GM21528 (cell line): Measurements from ENCODE around the gene ZNF547.
A peak's percentile ranks its signal among the peaks of the same experiment; 100 is the strongest.
"Not testable (repeated sequence)": the region's sequence is repeated elsewhere in the genome, so short reads cannot be mapped to it uniquely, and the experiment has no call there.

Source experiments
- ATAC-seq: cut with Tn5 transposase; IDR thresholded peaks from one replicate; pipeline ENCODE4 v1.9.1; 2021; ENCODE audit warnings: mild to moderate bottlenecking, moderate library complexity; ENCODE audit not compliant: unreplicated experiment, low FRiP score

The ZNF547 gene

GRCh38 chr19:57366776-57367175 is 3.4 kb downstream of the ZNF547 start:
- no peak for ATAC-seq

GRCh38 chr19:57374179-57374578 is 10.8 kb downstream of the ZNF547 start:
- ATAC-seq = no peak

- not testable (repeated sequence) for ATAC-seq
Observed at GRCh38 chr19:57374647-57375046, 11.3 kb downstream of the ZNF547 start.

- ATAC-seq = no peak
Observed at GRCh38 chr19:57376151-57376550, 12.8 kb downstream of the ZNF547 start.

- ATAC-seq = no peak
Observed at GRCh38 chr19:57377498-57378146, 14.3 kb downstream of the ZNF547 start.

- no peak for ATAC-seq
Observed at GRCh38 chr19:57380923-57381322, 17.6 kb downstream of the ZNF547 start.

- no peak for ATAC-seq
Observed at GRCh38 chr19:57382806-57383488, 19.6 kb downstream of the ZNF547 start.

- peak; percentile 21 for ATAC-seq
Observed at GRCh38 chr19:57389194-57389729, 25.9 kb downstream of the ZNF547 start.

GRCh38 chr19:57389730-57390598 is 26.6 kb downstream of the ZNF547 start, which contains the start of gene ZNF548:
TSS of gene ZNF548 (plus strand) at chr19:57389854. CDS start at chr19:57390100, 246 bp downstream.
- ATAC-seq = peak; percentile 98

- ATAC-seq = no peak
Observed at GRCh38 chr19:57395710-57396109, 32.4 kb downstream of the ZNF547 start.

- ATAC-seq = no peak
Observed at GRCh38 chr19:57398868-57399267, 35.5 kb downstream of the ZNF547 start.

GRCh38 chr19:57403737-57404563 is 40.6 kb downstream of the ZNF547 start:
- no peak for ATAC-seq

GRCh38 chr19:57406516-57407123 is 43.3 kb downstream of the ZNF547 start:
- ATAC-seq = no peak

- peak; percentile 96 for ATAC-seq
Observed at GRCh38 chr19:57410877-57411671, 47.7 kb downstream of the ZNF547 start, which contains the start of gene ZNF17. TSS of gene ZNF17 (plus strand) at chr19:57411161. CDS start at chr19:57413616, 2,455 bp downstream.

- no peak for ATAC-seq
Observed at GRCh38 chr19:57419439-57419838, 56.1 kb downstream of the ZNF547 start.

- no peak for ATAC-seq
Observed at GRCh38 chr19:57421037-57421436, 57.7 kb downstream of the ZNF547 start.
